Measurements from ENCODE around the gene SUPT6H.
"Not testable (repeated sequence)": the region's sequence is repeated elsewhere in the genome, so short reads cannot be mapped to it uniquely, and the experiment has no call there.

SUPT6H gene

GRCh38 chr17:28719021-28719433 is 57.0 kb downstream of the SUPT6H start:
- no peak for DNase-seq

- DNase-seq, result no peak
Measured at GRCh38 chr17:28720247-28720996, 58.4 kb downstream of the SUPT6H start.

- DNase-seq, result not testable (repeated sequence)
Measured at GRCh38 chr17:28720997-28721329, 59.0 kb downstream of the SUPT6H start.

- no peak for DNase-seq
Measured at GRCh38 chr17:28722417-28723158, 60.6 kb downstream of the SUPT6H start.

GRCh38 chr17:28723159-28723835 is 61.3 kb downstream of the SUPT6H start:
- no peak for DNase-seq

- not testable (repeated sequence) for DNase-seq
Measured at GRCh38 chr17:28723836-28724499, 62.0 kb downstream of the SUPT6H start.

GRCh38 chr17:28724500-28725165 is 62.6 kb downstream of the SUPT6H start:
- DNase-seq, result no peak

- DNase-seq, result no peak
Measured at GRCh38 chr17:28725166-28725659, 63.2 kb downstream of the SUPT6H start.

GRCh38 chr17:28725660-28726225 is 63.7 kb downstream of the SUPT6H start:
- no peak for DNase-seq

GRCh38 chr17:28726226-28726626 is 64.2 kb downstream of the SUPT6H start, which contains the start of gene TLCD1:
TSS of gene TLCD1 (minus strand) at chr17:28726233. CDS start at chr17:28726097, 136 bp downstream.
- DNase-seq, result peak; percentile 87

GRCh38 chr17:28726627-28727491 is 64.9 kb downstream of the SUPT6H start:
- DNase-seq, result peak; percentile 97

GRCh38 chr17:28728364-28729200 is 66.6 kb downstream of the SUPT6H start, which contains the start of gene NEK8:
TSS of gene NEK8 (plus strand) at chr17:28728788. CDS start at chr17:28728814, 26 bp downstream.
- peak; percentile 98 for DNase-seq

- no peak for DNase-seq
Measured at GRCh38 chr17:28729950-28730330, 67.9 kb downstream of the SUPT6H start.

- DNase-seq, result no peak
Measured at GRCh38 chr17:28733346-28733745, 71.3 kb downstream of the SUPT6H start.

- no peak for DNase-seq
Measured at GRCh38 chr17:28734712-28735241, 72.8 kb downstream of the SUPT6H start.

- no peak for DNase-seq
Measured at GRCh38 chr17:28735242-28735722, 73.3 kb downstream of the SUPT6H start.

- not testable (repeated sequence) for DNase-seq
Measured at GRCh38 chr17:28735913-28736769, 74.1 kb downstream of the SUPT6H start.

GRCh38 chr17:28737316-28737715 is 75.3 kb downstream of the SUPT6H start:
- no peak for DNase-seq
